Hepatocyte (in vitro differentiated cells): Measurements from ENCODE around the gene MEST.

Experiments
- CTCF ChIP-seq: fragments of 200-600 bp; sonication (generic); IDR thresholded peaks from 2 replicates; pipeline ENCODE4 v1.5.1; 2016; ENCODE audit warnings: antibody characterized with exemption, mild to moderate bottlenecking; ENCODE audit not compliant: poor library complexity
- EZH2 ChIP-seq: fragments of 200-600 bp; sonication (generic); IDR thresholded peaks from 2 replicates; pipeline ENCODE4 v1.6.1; 2016; ENCODE audit warnings: antibody characterized with exemption, mild to moderate bottlenecking, borderline replicate concordance
- EZH2phosphoT487 ChIP-seq: fragments of 200-600 bp; sonication (generic); IDR thresholded peaks from one replicate; pipeline ENCODE4 v1.6.1; 2018; ENCODE audit warnings: antibody characterized with exemption, mild to moderate bottlenecking, low read depth, moderate library complexity; ENCODE audit not compliant: unreplicated experiment, severe bottlenecking

- TF ChIP-seq CTCF (no peak), EZH2phosphoT487 (no peak), EZH2 (no peak)
Measured at GRCh38 chr7:130442601-130443000, 49.3 kb upstream of the MEST start.
